ENCODE measurements around the gene MUC5B.

Gene MUC5B

GRCh38 chr11:1289211-1289935 lies 66.5 kb downstream of the MUC5B start:
- TF ChIP-seq CTCF (IDR thresholded peaks at IDR 0.05; ENCODE audit: borderline replicate concordance, control extremely low read depth, extremely low read depth, insufficient read depth, missing control alignments) = no peak
- no peak for DNase-seq (ENCODE audit: low spot score)
- in situ Hi-C loops (cut with MboI; ENCODE audit: low sequenced_read_pairs, unreplicated experiment) = no loop called here

- no peak for DNase-seq (ENCODE audit: low spot score)
- no peak for TF ChIP-seq CTCF (IDR thresholded peaks at IDR 0.05; ENCODE audit: borderline replicate concordance, control extremely low read depth, extremely low read depth, insufficient read depth, missing control alignments)
- in situ Hi-C loops (cut with MboI; ENCODE audit: low sequenced_read_pairs, unreplicated experiment) = no loop called here
These were observed 67.5 kb downstream of the MUC5B start for GRCh38 chr11:1290052-1291040.

- DNase-seq (ENCODE audit: low spot score) = no peak
- in situ Hi-C loops (cut with MboI; ENCODE audit: low sequenced_read_pairs, unreplicated experiment) = no loop called here
- no peak for TF ChIP-seq CTCF (IDR thresholded peaks at IDR 0.05; ENCODE audit: borderline replicate concordance, control extremely low read depth, extremely low read depth, insufficient read depth, missing control alignments)
These were observed 68.6 kb downstream of the MUC5B start for GRCh38 chr11:1291295-1292017.

GRCh38 chr11:1292018-1292643 lies 69.3 kb downstream of the MUC5B start:
- in situ Hi-C loops (cut with MboI; ENCODE audit: low sequenced_read_pairs, unreplicated experiment) = no loop called here
- no peak for TF ChIP-seq CTCF (IDR thresholded peaks at IDR 0.05; ENCODE audit: borderline replicate concordance, control extremely low read depth, extremely low read depth, insufficient read depth, missing control alignments)
- DNase-seq (ENCODE audit: low spot score) = no peak

- in situ Hi-C loops (cut with MboI; ENCODE audit: low sequenced_read_pairs, unreplicated experiment) = no loop called here
- DNase-seq (ENCODE audit: low spot score) = no peak
- TF ChIP-seq CTCF (IDR thresholded peaks at IDR 0.05; ENCODE audit: borderline replicate concordance, control extremely low read depth, extremely low read depth, insufficient read depth, missing control alignments) = no peak
These were observed 70.1 kb downstream of the MUC5B start for GRCh38 chr11:1292644-1293618.

All from GM13976 (cell line).